Epithelial cell of proximal tubule (primary cell): ENCODE data around the gene PIK3R1. TPM values are rescaled to one million over a fixed set of nuclear protein-coding genes. Genes with fewer than 3 reads are reported as not detected.
A peak's percentile ranks its signal among the peaks of the same experiment; 100 is the strongest.

Experiments used
- DNase-seq: peaks from one replicate; pipeline ENCODE4 v3.0.0-alpha.2; 2011; ENCODE audit warnings: low read depth
- H3K4me3 ChIP-seq: 2 replicates; pipeline ENCODE4 v1.5.1; 2011; ENCODE audit warnings: low read depth, mild to moderate bottlenecking, low read length
- total RNA-seq: library from RNA; depleted of rRNA; stranded (reverse); fragments of >200 nt; gene quantifications from 2 replicates; pipeline ENCODE4 v1.2.3, GENCODE V29; 2015
- TF ChIP-seq, protein P1 (sequence below): conservative IDR thresholded peaks from 2 replicates; pipeline ENCODE4 v1.5.1; 2012; ENCODE audit warnings: low read depth, mild to moderate bottlenecking, low read length

The PIK3R1 gene
- total RNA-seq, 1 donor from 2014 or later, result 5.9 TPM

DNA sequence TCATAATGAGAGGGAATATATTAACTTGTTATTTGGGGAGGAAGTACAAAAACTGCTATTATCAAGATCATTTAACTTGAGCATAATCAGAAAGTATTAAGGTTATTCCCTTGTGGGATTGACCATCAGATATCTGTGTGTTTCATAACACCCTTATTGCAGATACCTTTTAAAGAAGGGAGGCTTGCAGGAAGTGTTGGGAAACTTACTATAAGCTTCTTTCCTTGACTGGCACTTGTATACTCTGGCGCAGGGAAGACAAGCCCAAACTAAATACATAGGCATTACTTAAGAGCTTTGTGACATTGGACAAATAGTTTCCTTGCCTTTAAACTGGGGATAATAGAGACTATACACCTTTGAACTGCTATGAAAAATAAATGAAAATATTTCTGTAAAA is 50.9 kb downstream of the PIK3R1 start:
- DNase-seq, result no peak
- TF ChIP-seq, protein P1, sequence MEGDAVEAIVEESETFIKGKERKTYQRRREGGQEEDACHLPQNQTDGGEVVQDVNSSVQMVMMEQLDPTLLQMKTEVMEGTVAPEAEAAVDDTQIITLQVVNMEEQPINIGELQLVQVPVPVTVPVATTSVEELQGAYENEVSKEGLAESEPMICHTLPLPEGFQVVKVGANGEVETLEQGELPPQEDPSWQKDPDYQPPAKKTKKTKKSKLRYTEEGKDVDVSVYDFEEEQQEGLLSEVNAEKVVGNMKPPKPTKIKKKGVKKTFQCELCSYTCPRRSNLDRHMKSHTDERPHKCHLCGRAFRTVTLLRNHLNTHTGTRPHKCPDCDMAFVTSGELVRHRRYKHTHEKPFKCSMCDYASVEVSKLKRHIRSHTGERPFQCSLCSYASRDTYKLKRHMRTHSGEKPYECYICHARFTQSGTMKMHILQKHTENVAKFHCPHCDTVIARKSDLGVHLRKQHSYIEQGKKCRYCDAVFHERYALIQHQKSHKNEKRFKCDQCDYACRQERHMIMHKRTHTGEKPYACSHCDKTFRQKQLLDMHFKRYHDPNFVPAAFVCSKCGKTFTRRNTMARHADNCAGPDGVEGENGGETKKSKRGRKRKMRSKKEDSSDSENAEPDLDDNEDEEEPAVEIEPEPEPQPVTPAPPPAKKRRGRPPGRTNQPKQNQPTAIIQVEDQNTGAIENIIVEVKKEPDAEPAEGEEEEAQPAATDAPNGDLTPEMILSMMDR, result no peak
- H3K4me3 ChIP-seq, result no peak overlapping the region

DNA sequence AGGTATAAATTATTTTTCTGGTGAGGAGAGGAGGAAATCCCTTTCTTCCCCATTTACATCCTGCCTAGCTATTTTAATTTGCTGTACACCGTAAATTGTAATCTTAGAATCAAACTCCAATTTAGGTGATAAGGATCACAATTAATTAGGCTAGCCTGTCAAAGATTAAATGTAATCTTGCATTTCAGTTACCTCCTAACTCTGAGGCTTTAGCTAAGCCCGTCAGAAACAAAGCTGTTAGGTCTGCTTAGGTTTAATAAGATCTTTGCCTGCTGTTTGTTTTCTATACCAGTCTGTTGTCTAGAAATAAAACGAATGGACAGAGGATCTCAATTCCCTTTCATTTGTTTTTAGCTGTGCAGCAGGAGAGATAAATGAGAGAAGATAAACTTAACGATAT is 51.5 kb downstream of the PIK3R1 start:
- no peak for DNase-seq
- H3K4me3 ChIP-seq, result peak overlapping the region; percentile 2

DNA sequence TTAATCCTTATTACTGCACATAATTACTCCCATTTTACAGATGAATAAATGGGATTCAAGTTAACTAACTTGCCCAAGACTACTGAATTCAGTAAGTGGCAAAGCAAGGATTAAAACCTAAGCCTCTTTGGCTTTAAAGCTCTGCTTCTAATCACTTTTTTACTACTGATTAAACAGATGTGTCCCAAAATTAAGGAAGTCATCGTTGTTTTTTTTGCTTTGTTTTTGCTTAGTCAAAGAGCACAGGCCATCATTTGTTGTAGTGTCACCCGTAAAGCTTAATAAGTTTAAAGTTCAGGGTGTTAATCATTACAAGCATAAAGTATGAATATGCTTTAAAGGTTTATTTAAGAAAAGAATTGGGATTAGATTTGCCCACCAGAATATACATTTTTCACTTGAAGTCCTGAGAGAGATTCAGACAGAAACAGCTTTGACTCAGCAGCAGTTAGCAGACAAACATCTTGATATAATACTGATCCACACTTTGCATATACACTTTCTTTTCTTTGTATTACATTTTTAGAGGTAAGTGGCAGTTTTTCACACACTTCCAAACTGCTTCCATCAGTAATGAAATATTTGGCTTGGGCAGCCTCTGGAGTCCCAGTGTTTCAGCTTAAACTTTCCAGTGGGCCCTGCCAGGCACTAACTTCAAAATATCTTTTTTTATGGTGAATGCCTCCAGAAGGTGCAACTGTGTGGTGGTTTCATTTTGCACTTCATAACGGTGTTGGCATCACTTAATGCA is 52.7 kb downstream of the PIK3R1 start:
- TF ChIP-seq, protein P1, result no peak
- peak overlapping the region; percentile 9 for H3K4me3 ChIP-seq
- no peak for DNase-seq

More for the DNA sequence above, 51.5 kb downstream of the PIK3R1 start:
- TF ChIP-seq, protein P1, result no peak

DNA sequence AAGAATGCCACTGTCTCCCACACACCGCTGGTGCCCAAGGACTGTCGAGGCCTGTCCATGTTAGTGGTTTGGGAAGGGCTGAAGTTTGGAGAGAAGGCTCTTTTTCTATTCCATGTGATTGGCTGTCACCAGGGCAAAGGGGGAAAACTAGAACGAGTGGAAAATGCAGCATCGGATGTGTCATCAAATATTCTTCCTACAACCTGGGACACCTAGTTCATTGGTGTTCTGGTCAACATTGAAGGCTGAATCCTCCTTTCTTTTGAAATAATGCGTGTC is 53.2 kb downstream of the PIK3R1 start:
- TF ChIP-seq, protein P1, result no peak
- H3K4me3 ChIP-seq, result peak overlapping the region; percentile 9
- DNase-seq, result no peak

DNA sequence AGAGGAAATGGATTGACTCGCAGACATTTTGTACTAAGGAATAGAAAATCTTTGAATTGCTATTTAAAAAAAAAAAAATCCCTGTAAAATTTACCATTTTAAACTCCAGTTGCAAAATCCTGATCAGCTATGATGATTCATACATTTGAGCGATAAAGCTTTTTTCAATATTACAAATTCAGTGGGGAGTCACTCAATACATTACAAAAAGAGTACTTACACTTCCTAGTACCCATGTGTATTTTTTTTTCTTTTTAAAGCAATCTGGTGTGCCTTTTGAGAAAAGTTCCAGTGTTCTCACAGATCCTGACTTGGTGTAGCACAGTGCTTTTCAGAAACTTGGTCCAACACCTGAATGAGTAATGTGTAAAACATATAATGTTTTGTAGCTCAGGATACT is 54.3 kb downstream of the PIK3R1 start:
- TF ChIP-seq, protein P1, result no peak
- no peak for DNase-seq
- H3K4me3 ChIP-seq, result no peak overlapping the region

DNA sequence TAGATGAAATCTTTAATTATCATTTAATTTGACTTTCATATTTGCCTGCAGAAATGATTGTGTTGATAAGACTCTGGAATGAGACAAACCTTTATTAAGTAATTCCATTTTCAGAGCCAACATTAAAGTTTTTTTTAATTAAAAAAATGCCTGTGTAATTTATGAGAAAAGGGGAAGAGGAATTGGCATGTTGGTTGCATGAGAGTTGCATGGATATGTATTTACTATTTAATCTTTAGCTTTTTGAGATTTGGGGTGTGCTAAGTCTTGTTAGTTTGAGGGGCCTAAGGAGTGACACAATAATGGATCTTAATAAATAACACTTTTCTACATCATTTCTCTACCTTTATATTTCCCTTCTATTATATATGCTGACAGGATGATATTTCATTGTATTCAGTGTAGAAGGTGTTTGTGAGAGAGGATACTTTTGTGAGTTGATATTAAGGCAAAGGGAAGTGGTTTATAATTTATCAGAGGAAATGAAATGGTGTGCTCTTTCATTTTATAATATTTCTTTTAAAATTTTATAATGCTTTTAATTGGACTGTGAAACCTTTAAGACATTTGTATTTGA is 54.9 kb downstream of the PIK3R1 start:
- DNase-seq, result no peak
- TF ChIP-seq, protein P1, result no peak
- H3K4me3 ChIP-seq, result no peak overlapping the region

DNA sequence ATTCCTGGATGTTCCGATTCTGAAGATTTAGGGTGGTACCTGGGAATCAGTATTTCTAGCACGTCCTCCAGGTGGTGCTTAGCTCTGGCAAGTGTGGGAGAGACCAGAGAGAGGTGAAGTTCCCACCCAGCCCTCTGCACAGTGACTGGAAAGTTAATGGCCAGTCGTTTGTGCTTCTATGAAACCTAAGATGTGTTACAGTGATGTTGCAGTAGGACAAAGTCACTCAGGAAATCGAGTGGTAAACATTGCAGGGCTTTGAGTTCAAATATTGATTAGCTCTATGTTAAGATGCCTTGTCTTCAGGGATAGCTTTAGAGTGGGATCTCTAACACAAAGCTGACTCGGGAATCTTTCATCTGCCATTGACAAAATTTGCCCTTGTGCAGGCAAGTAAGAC is 55.6 kb downstream of the PIK3R1 start:
- DNase-seq, result no peak
- TF ChIP-seq, protein P1, result no peak
- no peak overlapping the region for H3K4me3 ChIP-seq
